HG02981 (cell line): ENCODE data around the gene APOL4.
A peak's percentile ranks its signal among the peaks of the same experiment; 100 is the strongest.
"Not testable (repeated sequence)": the region's sequence is repeated elsewhere in the genome, so short reads cannot be mapped to it uniquely, and the experiment has no call there.

Experiments
- ATAC-seq: cut with Tn5 transposase; IDR thresholded peaks from one replicate; pipeline ENCODE4 v1.9.1; 2021; ENCODE audit warnings: mild to moderate bottlenecking, moderate library complexity; ENCODE audit not compliant: unreplicated experiment

The APOL4 gene

DNA sequence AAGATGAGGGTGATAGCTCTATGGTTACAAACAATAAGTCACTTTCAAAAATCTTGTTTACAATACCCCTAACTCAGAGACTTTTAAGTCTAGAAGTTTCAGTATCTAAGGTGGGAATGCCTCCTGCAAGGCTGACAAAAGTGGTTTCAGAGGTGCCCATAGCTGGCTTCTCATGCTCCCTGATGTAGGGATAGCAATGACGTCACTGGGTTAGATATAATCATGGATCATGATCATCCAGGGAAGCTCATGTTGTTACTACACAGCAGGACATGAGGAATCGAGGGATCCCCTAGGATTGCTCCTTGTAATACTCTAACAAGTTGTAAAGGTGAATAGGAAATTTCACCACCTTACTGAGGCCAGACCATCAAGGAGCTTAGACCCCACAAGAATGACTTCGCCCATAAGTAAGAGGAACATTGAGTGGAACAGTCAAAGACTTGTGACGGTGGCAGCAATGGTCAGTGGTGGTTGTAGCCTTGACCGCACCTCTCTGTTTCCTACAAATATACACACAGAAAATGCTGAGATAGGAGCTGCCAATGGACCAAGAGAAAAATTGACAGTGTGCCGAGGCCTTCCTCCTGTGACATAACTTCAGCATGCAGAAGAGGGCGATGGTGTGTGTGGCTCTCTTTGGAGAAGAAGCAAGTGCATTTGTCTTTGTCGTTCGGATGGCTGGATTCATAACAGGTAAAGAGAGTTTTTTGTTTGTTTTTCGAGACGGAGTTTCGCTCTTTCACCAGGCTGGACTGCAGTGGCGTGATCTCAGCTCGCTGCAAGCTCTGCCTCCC, 15.6 kb downstream of the APOL4 start:
- ATAC-seq, result no peak

DNA sequence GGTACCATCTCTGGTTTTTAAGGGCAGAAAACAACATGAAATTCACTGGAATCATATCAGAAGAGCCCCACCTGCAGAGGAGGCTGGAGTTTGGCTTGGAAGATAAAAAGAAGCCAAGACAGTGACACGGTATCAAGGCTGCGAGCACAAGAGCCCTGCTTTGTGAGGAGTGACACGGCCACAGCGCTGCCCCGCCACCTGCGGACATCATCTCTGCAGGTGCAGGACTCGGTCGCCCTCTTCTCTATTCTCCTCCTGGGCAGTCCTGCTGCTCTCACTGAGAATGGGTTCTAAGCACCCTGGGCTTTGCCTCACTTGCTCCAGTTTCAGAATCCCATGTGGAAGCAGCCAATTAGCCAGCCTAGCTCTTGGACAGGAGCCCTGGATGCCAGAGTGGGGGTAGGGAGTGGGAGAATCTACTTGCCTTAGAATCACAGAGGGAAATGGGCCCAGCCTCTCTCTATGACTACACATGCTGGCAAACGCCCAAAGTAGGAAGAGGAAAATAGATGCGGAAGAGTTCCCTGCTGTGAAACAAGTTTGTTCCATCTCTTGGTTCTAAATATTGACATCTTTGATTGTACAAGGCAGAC, 17.1 kb downstream of the APOL4 start:
- no peak for ATAC-seq

DNA sequence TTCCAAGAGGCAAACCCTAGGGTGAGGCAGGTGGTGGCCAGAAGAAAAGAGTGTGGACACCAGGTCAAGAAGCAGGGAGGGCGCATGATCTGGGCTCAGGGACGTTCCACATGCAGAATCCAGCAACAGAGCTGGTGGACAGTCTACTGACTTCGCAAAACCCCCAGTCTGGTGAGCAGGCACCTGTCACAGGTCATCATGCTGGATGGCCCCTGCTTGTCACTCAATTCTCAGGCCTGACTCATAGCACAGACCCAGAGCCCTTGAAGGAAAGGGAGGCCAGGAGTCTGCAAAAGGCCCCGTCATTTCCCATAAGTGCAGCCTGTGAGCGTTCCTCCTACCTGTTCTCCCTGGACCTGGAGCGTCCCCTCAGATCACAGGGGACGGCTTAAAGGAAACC, 18.2 kb downstream of the APOL4 start:
- no peak for ATAC-seq

DNA sequence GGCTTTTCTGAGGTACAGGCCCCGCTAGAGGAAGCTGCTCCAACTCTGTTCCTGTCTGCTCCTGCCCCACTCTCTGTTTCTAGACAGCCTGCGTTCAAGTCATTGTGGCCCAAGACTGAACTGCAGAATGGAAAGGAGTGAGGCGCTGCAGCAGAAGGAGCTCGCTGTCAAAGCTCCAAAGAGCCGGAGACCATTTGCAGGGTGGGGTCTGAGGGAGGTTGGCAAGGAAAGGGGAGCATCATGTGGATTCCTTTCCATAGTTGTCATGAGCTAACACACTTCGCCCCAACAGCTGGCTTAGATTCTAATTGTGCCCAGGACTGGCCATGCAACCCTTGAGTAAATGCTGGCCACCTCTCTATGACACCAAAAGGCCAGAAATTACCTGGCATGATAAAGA, 18.8 kb downstream of the APOL4 start:
- ATAC-seq, result no peak

DNA sequence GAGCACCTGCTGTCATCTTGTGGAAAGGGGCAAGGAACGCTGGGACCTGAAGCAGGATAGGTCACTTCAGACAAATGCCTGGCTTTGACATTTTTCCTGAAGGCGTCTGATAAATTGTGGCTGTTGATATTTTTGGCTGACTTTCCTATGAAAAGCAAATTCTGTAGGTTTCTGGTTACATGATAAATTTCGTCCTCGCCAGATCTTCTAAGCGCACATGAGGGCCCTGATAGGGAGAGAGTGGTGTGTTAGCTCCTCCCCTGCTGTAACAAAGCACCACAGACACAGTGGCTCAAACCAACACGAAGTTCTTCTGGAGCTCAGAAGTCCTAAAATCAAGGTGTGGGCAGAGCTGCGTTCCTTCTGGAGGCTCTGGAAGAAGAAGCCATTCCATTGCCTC, 19.6 kb downstream of the APOL4 start:
- no peak for ATAC-seq

DNA sequence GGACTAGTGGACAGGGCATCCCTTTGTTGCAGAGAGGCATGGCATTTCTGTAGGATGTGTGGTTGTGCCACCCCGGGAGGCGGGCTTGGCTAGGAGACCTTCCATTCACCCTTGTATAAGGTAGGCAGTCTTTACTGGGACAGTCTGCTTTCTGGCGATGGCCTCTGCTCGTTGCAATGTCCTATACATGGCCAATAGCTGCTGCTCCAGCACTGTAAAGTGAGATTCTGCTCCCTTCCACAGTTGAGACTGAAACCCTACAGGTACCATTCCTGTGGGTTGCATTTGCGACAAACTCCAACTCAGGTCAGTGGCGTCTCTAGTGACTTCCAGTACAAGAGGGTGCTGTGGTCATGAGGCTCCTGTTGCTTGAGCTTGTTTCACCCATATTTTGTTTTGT, 20.7 kb downstream of the APOL4 start:
- no peak for ATAC-seq

DNA sequence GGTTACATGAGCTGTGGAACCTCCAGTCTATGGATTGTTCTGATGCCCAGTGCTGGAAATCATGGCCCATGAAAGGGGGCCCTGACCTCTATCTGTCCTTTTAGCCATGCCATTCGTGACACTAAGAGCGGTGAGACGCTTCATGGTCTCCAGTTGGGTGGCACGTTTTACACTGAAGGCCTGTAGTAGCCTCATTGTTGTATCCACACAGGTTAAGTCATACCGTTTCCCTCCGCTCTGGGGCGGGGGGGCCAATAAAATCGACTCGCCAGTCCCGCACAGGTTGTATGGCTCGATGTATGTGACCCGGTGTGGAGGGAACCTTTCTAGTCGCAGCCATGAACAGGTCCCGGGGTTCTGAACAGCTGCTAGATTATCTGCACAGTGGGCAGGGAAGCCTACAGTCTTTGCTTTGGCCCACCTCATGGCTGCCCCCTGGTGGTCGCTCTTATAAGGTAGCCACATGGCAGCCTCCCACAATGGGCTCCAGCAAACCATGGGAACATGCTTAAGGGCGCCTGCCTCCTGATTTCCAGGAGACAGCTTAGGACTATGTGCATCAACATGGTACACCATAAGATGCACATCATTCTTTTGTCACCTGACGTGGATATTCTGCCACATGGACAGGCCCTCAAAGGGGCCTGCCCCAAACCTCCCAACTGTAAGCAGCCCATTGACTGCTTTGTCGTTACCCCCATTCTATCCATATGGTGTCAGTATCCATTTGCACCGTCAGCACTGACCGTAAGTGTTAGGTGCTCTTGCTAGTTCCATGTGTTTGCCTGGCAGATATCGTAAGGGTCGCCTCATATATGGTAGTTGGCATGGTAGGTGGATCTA, 21.4 kb downstream of the APOL4 start:
- ATAC-seq, result no peak

DNA sequence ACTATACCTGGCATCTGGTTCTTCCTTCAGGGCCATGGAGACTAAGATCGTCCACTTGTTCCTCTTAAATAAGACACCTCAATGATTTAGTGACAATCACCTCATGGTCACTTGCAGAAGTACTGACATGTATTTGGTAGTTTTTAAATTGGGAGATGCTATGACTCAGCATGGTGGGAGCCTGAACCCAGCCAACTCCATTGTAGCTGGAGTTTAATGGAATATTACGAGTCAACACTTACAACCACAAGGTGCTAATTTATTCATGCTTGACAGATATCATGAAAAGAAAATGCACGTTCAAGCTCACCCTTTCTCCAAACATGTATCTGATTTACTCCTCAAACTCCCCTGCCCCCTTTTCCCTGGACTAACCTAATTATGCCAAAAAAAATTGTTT, 24.4 kb downstream of the APOL4 start:
- ATAC-seq, result no peak

DNA sequence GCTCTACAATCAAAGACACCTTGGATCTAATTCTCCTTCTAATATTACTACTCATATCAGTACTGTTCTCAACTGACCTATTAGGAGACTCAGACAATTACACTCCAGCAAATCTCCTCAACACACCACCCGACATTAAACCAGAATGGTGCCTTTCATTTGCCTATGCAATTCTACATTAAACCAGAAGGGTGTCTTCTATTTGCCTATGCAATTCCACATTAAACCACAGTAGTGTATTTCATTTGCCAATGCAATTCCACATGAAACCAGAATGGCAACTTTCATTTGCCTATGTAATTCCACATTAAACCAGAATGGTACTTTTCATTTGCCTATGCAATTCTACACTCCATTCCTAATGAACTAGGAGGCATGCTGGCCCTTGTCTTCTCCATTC, 25.7 kb downstream of the APOL4 start:
- ATAC-seq, result no peak

DNA sequence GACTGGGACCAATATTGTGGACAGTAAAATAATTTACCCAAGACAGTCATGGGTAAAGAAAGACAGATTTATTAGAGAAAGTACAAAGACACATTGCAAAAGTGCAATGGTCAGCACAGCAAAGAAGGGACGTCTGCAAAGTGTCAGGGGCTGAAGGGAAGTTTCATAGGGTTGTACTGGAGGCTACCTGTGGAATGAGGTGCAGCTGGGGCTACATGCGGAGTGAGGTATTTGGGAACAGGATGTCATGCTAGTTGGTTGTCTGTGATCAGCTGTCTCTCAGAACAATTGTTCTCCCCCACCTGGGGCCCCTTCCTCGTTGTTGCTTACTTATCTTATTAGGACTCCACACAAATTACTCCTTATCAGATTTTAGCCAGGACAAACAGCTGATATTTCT, 29.7 kb downstream of the APOL4 start:
- no peak for ATAC-seq

DNA sequence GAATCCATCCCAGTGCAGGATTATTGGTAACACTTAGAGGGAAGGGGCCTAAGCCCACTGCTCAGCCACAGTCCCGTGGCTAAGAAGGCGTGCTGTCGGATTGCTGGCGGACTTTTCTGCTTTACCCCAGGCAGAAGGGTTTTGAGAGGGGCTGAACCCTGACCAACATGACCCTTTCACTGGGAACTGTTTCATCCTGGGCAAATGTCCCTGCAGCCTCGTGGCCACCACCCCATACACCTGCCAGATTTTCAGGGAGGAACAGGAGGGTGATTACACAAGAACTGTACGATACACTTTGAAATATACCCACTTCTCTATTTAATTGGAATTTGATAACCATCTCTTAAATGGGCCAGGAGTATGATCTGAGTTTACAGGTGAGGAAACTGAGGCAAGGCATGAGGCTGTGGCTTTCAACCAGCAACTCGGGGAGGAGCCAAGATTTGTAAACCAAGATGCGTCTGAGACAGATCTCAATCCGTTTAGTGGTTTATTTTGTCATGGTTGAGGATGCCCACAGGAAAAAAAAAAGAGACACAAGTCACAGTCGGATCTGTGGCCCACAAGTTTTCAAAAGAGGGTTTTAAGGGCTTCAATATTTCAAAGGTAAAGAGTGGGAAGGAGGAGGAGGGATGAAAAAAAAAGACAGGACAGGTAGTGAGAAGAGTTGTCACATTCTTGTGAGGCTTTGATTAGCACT, 34.9 kb downstream of the APOL4 start:
- no peak for ATAC-seq

DNA sequence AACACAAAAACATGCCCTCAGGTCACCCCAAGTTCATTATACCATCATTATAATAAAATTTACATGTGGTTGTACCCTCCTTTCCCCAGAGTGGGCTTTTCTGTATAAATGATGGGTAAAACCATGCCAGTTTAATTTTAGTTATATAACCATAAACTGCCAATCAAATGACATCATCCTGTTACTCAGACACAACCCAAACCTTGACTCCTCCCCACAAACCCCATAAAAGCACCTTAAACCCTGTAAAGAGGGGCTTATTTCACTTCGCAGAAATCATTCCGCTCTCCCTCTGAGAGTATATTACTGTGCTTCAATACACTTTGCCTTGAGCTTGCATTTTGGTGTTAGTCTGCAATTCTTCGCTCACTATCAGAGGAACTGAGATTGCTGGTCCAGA, 35.5 kb downstream of the APOL4 start:
- ATAC-seq, result no peak

DNA sequence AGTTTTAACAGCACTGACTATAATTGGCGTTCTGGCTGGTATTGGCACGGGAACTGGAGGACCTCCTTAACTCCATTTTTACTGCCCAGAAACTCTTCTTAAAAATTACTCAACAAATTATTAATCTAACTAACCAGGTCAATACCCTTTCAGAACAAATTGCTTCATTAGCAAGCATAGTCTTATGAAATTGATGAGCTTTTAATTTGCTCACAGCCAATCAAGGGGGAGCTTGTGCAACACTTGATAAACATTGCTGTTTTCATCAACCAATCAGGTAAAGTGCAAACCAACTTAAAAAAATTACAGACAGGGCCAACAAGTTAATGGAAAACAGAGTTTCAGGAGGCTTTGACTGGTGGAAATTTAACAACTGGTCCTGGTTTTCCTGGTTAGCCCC, 36.5 kb downstream of the APOL4 start:
- ATAC-seq, result no peak

DNA sequence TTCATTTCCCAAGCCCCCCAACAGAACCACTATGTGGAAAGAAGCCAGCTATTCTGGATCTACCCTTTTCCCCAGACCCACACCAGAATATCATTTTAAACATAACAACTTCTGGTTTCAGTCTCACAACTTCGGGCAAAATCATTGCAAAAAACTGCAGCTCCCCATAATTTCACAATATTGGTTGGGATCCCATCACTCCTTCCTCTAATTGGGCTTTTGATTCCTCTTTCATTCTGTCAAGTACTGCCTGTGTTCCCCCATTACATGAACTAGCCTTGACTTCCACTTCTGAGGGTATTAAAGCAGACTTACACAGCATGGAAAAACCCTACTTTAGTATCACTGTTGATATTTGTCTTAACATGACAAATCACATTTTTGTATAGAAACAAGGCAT, 37.0 kb downstream of the APOL4 start:
- no peak for ATAC-seq

DNA sequence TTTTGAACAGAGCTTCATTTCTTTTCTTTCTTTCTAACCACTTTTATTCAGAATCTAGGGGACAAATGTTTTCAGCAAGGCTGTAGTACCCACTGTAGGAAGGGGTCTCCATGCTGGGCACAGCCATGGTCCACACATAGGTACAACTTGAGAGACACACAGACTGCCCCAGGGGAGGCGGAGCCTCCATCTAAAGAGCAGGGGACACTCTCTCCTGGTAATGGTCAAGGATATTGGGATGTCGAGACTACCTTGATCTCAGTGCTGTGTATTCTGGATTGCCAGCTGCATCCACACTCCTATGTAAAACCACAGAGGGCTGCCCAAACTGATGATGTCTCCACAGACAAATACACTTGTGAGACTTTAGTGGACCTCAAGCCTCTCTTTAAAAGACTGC, 38.1 kb downstream of the APOL4 start:
- ATAC-seq, result no peak

DNA sequence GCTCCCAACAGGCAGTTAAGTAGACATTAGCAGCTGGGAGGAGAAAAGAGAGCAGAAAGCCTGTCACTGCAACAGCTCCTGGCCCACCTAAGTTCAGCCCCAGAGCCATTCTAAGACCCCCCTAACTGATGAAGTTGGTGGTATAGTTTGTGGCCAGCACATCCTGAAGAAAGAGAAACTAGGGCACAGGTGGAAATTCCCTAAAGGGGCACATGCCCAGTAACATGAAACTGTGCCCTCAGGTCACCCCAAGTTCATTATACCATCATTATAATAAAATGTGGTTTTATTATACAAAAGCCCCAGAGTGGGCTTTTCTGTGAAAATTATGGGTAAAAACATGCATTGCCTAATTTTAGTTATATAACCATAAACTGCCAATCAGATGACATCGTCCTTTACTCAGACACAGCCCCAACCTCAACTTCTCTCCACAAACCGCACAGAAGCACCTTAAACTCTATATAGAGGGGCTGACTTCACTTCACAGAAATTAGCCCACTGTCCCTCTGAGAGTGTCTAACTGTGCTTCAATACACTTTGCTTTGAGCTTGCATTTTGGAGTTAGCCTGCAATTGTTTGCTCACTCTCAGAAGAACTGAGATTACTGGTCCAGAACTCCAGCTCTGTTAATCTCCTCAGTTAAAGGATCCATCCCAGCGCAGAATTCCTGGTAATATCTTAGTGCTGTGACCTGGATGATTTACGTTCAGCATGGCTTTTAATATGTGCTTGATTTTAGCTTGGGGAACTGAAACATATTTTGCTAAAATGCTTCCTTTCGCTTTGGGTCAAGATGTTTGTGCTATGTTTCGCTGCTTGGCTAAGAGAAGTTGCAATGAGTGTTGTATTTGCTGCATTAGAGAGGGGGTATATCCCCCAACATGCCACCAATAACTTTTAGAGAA, 39.2 kb downstream of the APOL4 start:
- peak; percentile 54 for ATAC-seq

DNA sequence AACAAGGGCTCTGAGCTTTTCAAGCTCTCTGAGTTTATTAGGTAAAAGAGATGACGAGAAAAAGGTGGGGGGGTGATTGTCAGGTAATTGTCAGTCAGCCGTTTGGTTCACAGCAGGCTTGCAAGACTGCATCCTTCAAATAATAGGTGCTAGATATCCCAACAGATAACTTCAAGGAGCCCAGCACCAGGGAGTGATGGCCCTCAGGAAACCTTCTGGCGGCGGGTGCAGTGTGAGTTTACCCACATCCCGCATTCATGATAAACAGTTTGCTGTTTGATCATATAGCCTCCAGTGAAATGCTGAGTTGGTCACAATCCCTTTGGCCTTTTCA, 39.8 kb downstream of the APOL4 start:
- not testable (repeated sequence) for ATAC-seq

DNA sequence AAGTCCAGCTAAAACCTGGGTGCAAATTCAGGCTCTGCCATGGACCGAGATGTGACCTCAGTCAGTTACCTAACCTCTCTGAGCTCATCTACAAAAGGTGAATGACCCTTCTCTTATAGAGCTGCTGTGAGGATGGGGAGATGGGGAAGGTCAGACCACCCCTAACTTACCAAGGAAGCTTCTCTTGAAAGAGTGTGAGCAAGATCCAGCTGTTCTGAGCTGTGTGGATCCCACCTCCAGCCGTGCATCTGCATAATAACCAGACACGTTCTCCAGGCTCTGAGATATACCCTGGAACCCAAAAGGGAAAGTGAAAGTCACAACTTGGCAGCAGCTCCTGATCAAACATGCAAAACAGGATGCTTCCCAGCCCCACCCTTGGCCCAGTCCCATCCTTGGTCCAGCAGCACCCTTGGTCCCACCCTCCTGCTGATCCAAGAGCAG, 41.1 kb downstream of the APOL4 start, which contains the start of gene APOL3:
Gene APOL3, minus strand, starts transcription at position 257 of the 444 bp plus-strand sequence. CDS start 11,700 bp downstream, outside the sequence.
- ATAC-seq, result no peak

DNA sequence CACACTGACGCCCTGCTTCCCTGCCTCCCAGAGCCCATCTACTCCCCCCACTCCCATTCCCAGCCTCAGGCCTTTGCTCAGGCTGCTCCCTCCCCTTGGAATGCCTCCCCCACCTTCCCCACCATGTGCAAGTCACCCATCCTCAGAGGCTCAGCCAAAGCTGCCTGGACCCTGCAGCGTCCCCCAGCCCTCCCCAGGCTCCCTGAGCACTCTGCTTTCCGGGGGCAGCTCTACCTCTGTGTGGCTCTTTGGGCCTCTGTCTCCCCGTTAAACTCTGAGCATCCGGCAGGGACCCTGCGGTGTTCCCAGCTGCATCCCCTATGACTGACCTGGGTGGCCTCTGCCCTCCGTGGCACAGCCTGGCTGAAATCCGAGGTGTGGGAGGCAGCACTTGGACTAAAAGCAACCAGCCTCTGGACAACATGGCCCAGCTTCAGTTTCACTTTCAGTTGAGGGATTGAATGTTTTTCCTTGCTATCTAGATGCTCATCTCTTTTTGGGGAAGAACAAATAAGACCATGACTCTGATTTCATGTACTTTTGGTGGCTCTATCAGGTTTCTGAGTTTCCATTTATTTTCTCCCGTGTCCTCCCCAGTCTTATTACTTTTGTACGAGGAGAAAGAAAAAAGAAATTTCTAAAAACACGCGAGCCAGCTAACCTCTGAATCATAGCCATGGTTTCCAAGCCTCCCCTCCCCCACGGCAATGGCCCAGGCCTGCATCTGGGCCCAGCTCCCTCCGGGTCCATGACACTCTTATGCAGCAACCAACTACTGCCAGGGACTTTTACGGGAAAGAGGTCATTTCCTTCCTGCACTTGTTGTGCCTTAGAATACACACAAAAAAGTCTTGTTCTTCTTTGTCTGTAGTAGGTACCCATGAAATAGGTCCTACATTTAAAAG, 44.8 kb downstream of the APOL4 start:
- no peak for ATAC-seq
